Measurements from ENCODE around the gene TEAD1.
A peak's percentile ranks its signal among the peaks of the same experiment; 100 is the strongest.

- TF ChIP-seq EZH2 (IDR thresholded peaks at IDR 0.05; ENCODE audit: low read length) (no peak), CTCF (optimal IDR thresholded peaks at IDR 0.05 in 1 of 3, IDR thresholded peaks at IDR 0.05 in 1 of 3, conservative IDR thresholded peaks at IDR 0.05 in 1 of 3; ENCODE audit: extremely low read depth in 1 of 3, insufficient read depth in 2 of 3, low read length in 3 of 3) (peak in 1 of 3 experiments; percentile 10)
Observed at GRCh38 chr11:12808519-12808918, 134.3 kb downstream of the TEAD1 start.
